GM21390 (cell line): ENCODE data around the gene ANKLE2.
"Not testable (repeated sequence)": the region's sequence is repeated elsewhere in the genome, so short reads cannot be mapped to it uniquely, and the experiment has no call there.

Experiments
- ATAC-seq: cut with Tn5 transposase; IDR thresholded peaks from one replicate; pipeline ENCODE4 v1.9.1; 2021; ENCODE audit not compliant: unreplicated experiment

Gene ANKLE2

GRCh38 chr12:132761032-132761920 is at the start of gene ANKLE2:
TSS of gene ANKLE2 (minus strand) at chr12:132761832. CDS start at chr12:132761798, 34 bp downstream.
- ATAC-seq = peak; percentile 36

DNA sequence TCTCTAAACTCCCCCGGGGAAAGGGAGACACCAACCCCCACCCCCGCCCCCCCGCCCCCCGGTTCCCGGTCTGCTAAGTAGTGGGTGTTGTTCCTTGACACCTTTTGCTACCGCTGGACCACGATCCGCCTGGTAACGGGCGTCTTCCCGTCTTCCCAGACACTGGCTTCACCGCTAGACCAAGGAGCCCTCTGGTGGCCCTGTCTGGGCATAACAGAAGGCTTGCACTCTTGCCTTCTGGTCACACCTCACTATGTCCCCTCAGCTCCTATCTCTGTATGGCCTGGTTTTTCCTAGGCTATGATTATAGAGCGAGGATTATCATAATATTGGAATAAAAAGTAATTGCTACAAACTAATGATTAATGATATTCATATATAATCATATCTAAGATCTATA is 47.8 kb upstream of the ANKLE2 start:
- not testable (repeated sequence) for ATAC-seq

DNA sequence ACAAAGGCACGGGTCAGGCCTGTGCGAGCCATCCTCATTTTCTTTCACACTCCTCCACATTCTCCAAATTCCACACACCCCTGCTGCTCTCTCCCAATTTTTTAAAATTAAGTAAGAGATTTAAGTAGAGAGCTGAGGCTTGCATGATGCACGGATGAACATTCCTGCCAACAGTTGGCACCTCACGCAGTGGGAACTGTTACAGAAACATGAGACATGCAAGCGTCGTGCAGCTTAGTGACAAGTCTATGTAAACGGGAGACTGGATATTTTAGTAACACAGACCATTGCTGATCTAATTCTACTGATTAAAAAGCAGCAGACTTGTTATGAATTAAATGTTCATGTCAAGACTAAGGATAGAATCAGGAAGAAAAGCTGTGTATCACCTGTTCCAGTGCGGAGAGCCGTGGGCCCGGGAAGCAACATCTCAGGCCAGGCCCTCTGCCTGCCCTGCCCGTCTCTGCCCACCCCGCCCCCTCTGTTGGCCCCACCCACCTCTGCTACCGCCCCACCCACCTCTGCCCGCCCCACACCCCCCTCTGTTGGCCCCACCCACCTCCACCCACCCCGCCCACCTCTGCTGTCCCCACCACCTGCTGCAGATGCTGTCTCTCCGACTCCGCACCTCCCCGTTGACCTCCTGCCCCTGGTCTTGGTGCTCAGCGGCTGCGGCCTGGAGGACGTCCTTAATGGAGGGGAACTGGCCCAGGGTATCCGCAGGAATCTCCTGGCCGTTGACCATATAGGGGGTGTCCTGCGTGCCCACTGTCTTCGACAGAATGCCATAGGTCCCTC is 45.9 kb upstream of the ANKLE2 start:
- ATAC-seq = no peak

- no peak for ATAC-seq
These were observed 45.2 kb upstream of the ANKLE2 start for GRCh38 chr12:132806857-132807256.

DNA sequence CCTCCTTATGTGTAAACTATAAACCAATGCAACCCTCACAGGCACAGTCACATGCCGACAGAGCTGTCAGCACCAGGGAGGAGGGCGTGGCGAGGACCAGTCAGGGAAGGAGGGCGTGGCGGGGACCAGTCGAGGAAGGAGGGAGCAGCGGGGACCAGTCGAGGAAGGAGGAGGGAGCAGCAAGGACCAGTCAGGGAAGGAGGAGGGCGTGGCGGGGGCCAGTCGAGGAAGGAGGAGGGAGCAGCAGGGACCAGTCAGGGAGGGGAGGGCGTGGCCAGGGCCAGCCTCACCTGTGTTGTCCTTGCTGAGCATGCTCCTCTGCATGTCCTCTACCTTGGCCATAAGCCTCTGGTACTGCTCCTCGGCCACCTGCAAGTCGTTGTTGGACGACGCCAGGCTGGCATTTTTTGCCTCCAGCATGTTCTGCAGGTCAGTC is 42.8 kb upstream of the ANKLE2 start:
- ATAC-seq = no peak

DNA sequence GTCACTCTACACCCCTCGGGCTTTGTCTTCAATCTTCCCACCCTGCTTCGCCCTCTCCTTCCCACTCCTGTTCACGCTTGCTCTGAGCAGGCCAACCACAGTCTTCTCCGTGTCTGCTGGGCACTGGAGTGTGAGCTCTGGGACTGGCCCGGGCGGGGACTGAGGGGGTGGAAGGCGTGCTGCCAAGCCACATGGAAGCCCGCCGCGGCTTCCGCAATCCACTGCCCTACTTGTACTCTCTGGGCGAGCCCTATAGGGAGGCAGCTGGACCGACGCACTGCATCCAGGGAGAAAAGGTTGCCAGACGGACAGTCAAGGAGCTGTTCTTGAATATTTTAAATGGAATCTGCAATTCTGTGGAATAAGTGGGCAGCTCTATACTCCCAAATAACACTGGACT is 42.3 kb upstream of the ANKLE2 start:
- no peak for ATAC-seq

DNA sequence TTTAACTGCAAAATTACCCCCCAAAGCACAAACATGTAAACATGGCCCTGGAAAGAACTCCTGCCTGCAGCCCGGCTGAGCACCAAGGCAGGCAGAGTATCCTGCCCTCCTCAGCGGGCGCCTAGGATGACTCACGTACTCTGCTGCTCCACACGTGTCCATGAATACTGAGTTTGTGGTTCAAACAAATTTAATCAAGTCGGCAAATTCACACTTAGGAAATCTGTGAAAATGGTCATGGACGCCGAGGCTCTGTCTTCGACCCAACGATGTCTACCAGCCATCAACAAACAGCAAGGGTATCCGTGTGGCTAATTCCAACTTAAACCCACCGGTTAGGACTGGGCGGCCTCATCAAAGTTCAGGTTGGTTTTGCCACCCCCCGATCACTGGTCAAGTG is 41.5 kb upstream of the ANKLE2 start:
- ATAC-seq = no peak

DNA sequence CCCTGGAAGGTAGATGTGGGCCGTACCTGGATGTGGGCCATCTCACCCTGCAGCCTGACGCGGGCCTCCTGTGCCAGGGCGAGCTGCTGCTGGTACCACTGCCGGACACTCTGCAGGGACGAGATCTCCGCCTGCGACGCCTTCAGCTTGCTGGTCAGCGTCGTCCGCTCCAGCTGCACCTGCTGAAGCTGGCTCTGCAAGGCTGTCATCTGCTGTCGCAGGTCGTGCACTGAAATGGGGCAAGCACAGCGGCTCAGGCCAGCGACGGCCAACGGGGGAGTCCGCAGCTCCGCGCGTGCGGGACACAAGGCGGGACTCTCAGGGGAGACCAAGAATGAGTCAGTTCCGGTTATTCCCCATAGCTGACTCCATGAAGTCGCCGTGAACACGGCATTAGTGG is 40.1 kb upstream of the ANKLE2 start:
- no peak for ATAC-seq

- ATAC-seq = no peak
These were observed 37.2 kb upstream of the ANKLE2 start for GRCh38 chr12:132798836-132799235.

DNA sequence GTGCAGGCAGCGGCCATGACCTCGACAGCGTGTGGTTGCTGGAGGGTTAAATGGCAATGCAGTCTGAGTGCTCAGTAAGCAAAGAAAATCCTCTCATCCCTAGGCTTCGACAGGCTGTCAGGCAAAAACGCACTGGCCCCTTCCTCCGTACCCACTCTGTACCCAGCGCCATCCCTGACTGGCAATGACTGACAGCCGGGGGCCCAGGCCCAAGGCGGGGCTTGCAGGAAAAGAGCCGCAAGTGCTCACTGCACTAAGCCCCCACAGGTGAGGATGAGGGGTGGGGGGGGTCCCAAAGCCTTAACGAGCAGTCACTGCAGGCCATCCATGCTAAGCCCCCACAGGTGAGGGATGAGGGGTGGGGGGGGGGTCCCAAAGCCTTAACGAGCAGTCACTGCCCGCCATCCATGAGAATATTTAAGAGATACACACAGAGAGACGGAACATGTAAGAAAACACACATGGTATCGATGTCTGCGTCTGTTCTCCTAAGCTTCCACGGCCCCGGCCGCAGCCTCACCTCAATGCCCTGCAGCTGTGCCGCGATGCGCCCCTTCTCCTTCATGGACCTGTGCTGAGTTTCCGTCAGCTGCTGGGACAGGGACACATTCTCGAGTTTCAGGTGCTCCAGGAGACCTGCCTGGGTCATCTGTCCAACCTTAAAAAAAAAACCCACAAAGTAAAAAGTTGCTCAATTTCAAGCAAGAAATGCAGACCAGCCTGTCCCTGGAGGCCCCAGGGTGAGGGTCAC is 36.4 kb upstream of the ANKLE2 start:
- no peak for ATAC-seq

- ATAC-seq = no peak
These were observed 34.2 kb upstream of the ANKLE2 start for GRCh38 chr12:132795847-132796246.

DNA sequence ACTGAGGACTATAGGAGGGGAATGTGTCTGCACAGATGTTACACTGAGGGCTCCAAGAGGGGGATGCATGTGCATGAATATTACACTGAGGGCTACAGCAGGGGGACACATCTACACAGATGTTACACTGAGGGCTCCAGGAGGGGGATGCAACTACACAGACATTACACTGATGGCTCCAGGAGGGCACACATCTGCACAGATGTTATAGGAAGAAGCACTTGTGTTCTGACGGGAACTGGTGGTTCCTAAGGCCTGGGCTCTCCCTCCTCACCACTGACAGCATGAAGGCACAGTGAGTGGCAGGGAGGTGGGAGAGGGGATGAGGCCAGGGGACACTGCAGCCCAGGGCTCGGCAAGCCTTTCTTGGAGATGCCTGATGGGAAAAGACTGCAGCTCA is 30.3 kb upstream of the ANKLE2 start:
- ATAC-seq = not testable (repeated sequence)

DNA sequence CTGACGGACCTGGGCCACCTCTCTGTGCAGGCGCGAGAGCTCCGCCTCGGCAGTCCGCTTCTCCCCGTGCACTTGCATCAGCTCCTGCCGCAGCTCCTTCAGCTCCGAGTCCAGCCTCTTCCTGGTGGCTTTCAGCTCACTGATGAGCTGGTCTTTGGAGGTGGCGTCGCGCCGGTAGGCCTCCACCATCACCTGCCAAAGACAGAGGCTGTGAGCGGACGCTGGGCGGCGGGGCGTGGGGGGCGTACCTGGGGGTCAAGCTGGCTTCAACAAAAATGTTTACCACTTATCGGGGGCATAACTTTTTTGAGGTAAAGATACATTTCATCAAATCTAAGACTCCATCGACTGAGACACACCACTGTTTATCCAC is 27.5 kb upstream of the ANKLE2 start:
- no peak for ATAC-seq

GRCh38 chr12:132788375-132789098 is 26.9 kb upstream of the ANKLE2 start:
- no peak for ATAC-seq

- ATAC-seq = no peak
These were observed 26.2 kb upstream of the ANKLE2 start for GRCh38 chr12:132787877-132788276.

DNA sequence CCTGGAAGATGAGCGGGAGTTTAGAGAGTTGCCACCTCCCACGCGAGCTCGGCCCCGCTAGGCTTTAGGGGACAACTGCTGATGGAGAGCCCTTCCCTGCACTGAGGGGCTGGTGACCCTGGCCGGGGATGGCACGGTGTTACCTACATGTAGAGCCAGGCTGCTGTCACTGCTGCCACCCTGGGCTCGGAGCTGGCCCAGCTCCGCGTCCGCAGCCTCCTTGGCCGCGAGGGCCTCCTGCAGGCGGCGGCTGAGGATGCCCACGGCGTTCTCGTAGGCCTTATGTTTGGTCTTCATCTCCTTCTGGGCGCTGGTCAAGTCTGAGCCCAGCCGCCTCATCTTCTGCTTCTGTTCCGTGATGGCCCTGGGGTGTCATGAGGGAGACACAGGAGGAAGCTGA is 24.6 kb upstream of the ANKLE2 start:
- ATAC-seq = no peak

DNA sequence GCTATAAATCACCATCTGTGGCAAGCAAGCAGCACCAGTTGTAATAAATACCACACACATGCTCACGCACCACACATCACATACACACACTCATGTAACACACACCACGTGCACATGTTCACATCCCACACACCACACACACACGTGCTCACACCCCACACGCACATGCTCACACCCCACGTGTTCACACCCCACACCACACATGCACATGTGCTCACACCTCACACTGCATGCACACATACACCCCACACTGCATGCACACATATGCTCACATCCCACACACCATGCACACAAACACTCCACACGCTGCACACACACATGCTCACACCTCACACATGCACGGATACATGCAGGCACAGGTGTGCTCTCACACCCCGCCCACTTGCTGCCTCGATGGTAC is 22.9 kb upstream of the ANKLE2 start:
- ATAC-seq = no peak

DNA sequence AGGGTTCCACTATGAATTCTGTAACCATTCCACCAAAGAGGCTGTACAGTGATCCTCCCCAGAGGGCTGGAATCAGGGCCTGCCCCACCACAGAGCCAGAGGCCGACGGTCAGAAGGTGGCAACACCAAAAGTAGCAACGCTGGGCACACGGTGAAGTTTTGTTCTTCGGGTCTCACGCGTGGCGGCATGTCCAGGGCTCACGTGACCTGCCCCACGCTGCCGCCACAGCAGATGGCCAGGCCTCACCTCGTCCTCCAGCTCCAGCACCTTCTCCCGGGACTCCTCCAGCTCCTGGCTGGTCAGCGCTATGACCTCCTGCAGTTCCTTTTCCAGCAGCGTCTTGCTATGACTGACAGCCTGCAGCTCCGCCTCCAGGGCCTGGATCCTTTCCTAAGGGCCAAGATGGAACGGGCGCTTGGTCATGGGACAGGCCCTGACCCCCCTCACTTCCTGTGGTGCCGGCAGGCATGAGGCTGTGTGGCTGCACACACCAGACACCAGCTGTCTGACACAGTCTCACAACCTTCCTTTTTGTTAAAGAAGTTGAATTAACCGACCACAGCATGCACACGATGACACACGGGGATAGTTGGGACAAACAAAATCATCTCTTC is 22.4 kb upstream of the ANKLE2 start:
- ATAC-seq = no peak

GRCh38 chr12:132781938-132782337 is 20.3 kb upstream of the ANKLE2 start:
- ATAC-seq = no peak

GRCh38 chr12:132779781-132780353 is 18.2 kb upstream of the ANKLE2 start:
- ATAC-seq = no peak
